Measurements from ENCODE around the gene PLPP7. TPM values are rescaled to one million over a fixed set of nuclear protein-coding genes. Genes with fewer than 3 reads are reported as not detected.

PLPP7 gene
- total RNA-seq, 1 donor from 2014 or later = 1.5 TPM

DNA sequence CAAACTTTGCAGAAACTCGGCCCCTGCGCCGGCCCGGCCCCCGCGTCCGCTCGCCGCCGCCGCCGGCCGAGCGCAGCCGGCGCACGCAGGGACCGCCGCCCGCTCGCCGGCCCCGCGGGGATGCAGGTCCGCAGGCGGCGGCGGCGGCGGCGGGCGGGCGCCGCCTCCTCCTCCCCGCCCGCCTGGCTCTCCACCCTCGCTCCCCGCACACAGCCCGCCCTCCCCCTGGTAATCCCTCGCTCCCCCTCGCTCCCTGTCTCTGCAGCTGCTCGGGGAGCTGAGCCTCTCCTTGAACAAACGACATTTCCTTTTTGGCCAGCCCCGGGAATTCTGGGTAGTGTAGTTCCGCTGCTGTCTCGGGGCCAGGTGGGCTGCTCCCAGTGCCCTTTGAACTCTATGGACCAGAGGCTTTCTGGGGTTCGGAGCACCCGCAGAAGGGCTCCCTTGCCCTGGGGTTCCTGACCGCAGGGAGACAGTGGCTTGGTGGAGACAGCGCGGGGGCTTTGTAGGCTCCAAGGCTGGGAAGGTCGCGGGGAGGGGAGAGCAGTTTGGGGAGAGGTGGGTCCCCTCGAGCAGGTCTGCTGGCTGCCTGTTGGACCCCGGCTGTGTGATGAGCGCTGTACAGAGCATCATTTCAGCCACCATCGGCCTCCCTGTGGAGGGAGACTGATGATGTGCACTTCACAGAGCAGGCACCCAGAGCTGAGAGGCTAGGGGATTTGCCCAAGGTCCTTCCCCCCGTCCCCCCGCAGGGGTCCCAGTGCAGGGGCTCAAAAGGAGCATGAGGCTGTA is 11.4 kb upstream of the PLPP7 start:
- TF ChIP-seq, protein P1, sequence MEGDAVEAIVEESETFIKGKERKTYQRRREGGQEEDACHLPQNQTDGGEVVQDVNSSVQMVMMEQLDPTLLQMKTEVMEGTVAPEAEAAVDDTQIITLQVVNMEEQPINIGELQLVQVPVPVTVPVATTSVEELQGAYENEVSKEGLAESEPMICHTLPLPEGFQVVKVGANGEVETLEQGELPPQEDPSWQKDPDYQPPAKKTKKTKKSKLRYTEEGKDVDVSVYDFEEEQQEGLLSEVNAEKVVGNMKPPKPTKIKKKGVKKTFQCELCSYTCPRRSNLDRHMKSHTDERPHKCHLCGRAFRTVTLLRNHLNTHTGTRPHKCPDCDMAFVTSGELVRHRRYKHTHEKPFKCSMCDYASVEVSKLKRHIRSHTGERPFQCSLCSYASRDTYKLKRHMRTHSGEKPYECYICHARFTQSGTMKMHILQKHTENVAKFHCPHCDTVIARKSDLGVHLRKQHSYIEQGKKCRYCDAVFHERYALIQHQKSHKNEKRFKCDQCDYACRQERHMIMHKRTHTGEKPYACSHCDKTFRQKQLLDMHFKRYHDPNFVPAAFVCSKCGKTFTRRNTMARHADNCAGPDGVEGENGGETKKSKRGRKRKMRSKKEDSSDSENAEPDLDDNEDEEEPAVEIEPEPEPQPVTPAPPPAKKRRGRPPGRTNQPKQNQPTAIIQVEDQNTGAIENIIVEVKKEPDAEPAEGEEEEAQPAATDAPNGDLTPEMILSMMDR (IDR thresholded peaks at IDR 0.05) = no peak
- Mint-ChIP-seq H3K27me3 (ENCODE audit: low read depth) (peaks cover 14% of the 10 kb centered on the region), H3K4me1 (ENCODE audit: low read depth) (peaks cover 7% of the 10 kb centered on the region), H3K27ac (ENCODE audit: unreplicated experiment) (no peak overlapping the region), H3K4me3 (ENCODE audit: unreplicated experiment) (peak overlapping the region; percentile 69), H3K36me3 (ENCODE audit: low read depth) (peaks cover 1% of the 10 kb centered on the region), H3K9me3 (ENCODE audit: low read depth) (no peaks in the 10 kb centered on the region)
- no peak for DNase-seq (ENCODE audit: low spot score)

DNA sequence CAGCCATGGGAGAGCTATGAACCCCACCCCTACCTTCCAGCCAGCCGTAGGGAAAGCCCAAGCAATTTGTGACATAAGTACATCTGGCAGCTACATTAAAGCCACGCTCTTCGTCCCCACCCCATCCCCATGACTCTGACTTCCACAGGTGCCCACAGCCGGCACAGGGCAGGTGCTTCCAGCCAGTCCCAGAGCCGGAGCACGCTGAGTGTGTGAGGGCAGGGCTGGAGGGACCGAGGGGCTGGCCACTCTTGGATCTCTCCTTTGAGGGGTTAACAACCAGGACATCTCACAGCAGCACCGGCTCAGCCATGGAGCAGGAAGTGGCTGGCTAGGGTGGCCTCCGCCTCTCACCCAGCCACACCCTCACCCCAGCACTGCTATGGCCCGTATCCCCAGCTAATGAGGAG is 10.8 kb upstream of the PLPP7 start:
- Mint-ChIP-seq H3K27ac (ENCODE audit: unreplicated experiment) (no peak overlapping the region), H3K9me3 (ENCODE audit: low read depth) (no peaks in the 10 kb centered on the region), H3K4me1 (ENCODE audit: low read depth) (peaks cover 9% of the 10 kb centered on the region), H3K27me3 (ENCODE audit: low read depth) (peaks cover 17% of the 10 kb centered on the region), H3K36me3 (ENCODE audit: low read depth) (peaks cover 1% of the 10 kb centered on the region), H3K4me3 (ENCODE audit: unreplicated experiment) (no peak overlapping the region)
- DNase-seq (ENCODE audit: low spot score) = no peak
- TF ChIP-seq, protein P1 (IDR thresholded peaks at IDR 0.05) = no peak

DNA sequence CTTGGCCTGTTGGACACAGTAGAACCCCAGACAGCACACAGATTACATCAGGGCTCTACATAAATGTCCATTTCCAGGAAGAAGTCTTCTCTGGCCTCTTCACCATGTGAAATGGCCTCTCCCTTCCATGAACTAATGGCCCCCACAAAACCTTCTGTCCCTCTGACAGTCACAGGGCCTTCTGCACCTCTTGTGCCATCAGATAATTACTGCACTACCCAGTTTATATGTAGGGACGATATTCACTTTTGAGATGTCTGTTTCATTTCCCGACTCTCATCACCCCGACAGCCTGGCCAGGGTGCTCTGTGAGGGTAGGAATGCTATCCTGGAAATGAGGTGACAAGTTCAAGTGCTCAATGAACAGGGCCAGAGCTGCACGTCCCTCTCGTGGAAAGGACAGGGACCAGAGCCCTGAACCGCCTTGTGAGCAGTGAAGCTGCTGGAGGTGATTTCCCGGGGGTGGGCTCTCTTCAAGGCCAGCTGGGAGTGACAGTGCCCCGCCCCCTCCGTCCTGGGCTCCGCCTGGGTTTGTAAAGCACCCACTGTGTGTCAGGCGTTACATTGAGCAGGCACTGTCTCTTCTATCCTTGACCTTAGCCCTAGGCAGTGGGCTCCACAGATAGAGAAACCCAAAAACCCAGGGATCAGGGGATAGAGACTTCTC is 10.2 kb upstream of the PLPP7 start:
- H3K27me3 Mint-ChIP-seq (ENCODE audit: low read depth) = peaks cover 17% of the 10 kb centered on the region
- no peak overlapping the region for H3K27ac Mint-ChIP-seq (ENCODE audit: unreplicated experiment)
- H3K4me1 Mint-ChIP-seq (ENCODE audit: low read depth) = peaks cover 9% of the 10 kb centered on the region
- no peaks in the 10 kb centered on the region for H3K9me3 Mint-ChIP-seq (ENCODE audit: low read depth)
- peaks cover 1% of the 10 kb centered on the region for H3K36me3 Mint-ChIP-seq (ENCODE audit: low read depth)
- TF ChIP-seq, protein P1 (IDR thresholded peaks at IDR 0.05) = no peak
- no peak overlapping the region for H3K4me3 Mint-ChIP-seq (ENCODE audit: unreplicated experiment)
- DNase-seq (ENCODE audit: low spot score) = no peak

DNA sequence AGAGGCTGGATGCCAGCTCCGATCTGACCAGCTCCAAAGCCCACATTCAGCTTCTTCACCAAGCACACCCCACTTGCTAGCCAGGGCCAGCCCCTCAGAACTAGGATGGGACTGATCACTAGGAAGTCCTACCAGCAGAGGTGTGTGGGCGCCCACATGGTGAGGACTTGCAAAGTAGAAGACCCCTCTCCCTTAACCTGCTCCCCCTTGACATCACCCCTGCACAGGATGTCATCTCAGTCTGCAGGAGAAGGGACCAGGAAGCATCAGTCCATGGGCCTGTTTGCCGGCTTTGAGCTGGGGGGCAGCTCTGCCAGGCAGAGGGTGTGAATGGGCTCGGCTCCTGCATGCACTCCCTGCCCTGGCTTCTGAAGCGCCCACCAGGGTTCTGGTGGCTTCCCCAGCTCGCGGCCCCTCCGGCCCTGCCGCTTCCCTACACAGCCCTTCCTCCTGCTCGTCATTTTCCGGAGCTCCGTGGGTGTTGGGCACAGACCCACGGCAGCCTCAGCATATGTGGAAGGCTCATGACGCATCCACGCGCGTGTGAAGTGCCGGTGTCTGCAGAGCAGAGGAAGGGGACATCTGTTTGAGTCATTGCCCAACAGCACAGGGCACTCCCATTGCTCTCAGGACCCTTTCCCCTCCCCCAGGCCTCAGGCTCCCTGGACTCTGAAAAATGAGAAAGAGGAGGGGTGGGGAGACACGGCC is 9.5 kb upstream of the PLPP7 start:
- Mint-ChIP-seq H3K27ac (ENCODE audit: unreplicated experiment) (no peak overlapping the region), H3K27me3 (ENCODE audit: low read depth) (peaks cover 18% of the 10 kb centered on the region)
- no peak for DNase-seq (ENCODE audit: low spot score)

More for the DNA sequence above, 9.5 kb upstream of the PLPP7 start:
- TF ChIP-seq, protein P1 (IDR thresholded peaks at IDR 0.05) = no peak
- H3K4me3 Mint-ChIP-seq (ENCODE audit: unreplicated experiment) = no peak overlapping the region
- H3K9me3 Mint-ChIP-seq (ENCODE audit: low read depth) = no peaks in the 10 kb centered on the region
- peaks cover 9% of the 10 kb centered on the region for H3K4me1 Mint-ChIP-seq (ENCODE audit: low read depth)
- H3K36me3 Mint-ChIP-seq (ENCODE audit: low read depth) = peaks cover 1% of the 10 kb centered on the region

All from chondrocyte (in vitro differentiated cells).